ENCODE results near the gene BRSK2.

DNA sequence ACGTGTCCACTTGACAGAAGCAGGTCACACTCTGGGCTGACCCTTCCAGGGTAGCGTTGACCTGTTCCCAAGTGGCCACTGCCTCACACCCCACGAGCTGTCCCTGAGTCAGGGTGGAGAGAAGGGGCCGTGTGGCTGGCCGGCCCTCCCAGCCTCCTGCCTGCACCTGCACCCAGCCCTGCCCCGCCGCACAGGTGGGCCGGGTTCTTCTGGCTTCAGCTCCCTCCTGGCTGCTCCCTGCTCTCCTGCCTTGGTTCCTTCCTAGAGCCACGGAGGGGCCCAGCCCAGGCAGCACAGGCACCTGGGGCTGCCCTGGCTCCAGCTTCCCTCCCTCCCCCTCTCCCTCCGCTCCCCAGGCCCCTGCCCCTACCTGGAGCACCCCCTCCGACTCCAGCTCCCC lies 54.6 kb downstream of the BRSK2 start:
- no peak for TF ChIP-seq CTCF (IDR thresholded peaks at IDR 0.05 in 4 of 5, conservative IDR thresholded peaks at IDR 0.05 in 1 of 5)
- no peak for TF ChIP-seq POLR2A (IDR thresholded peaks at IDR 0.05)
